Vagina (tissue), 2 donors: ENCODE data around the gene RTN3. TPM values are rescaled to one million over a fixed set of nuclear protein-coding genes. Genes with fewer than 3 reads are reported as not detected.
A peak's percentile ranks its signal among the peaks of the same experiment; 100 is the strongest.

ENCODE experiments used
- DNase-seq, 2 donors: peaks; one replicate each; pipeline ENCODE4 v3.0.0-alpha.2; 2017; ENCODE audit errors: extremely low spot score in 2 of 2
- H3K27ac ChIP-seq: fragments of 200-600 bp; sonication (generic); one replicate; pipeline ENCODE4 v1.5.1; 2019
- H3K27me3 ChIP-seq: fragments of 200-600 bp; sonication (generic); one replicate; pipeline ENCODE4 v1.5.1; 2019
- H3K36me3 ChIP-seq, 2 donors: fragments of 200-600 bp; sonication (generic); one replicate each; pipeline ENCODE4 v1.5.1; 2017 to 2019
- H3K4me1 ChIP-seq: fragments of 200-600 bp; sonication (generic); one replicate; pipeline ENCODE4 v1.5.1; 2019
- H3K4me3 ChIP-seq, 2 donors: fragments of 200-600 bp; sonication (generic); 1 replicate in 1 of 2; 2 replicates in 1 of 2; pipeline ENCODE4 v1.5.1; 2016 to 2019
- H3K9me3 ChIP-seq: fragments of 200-600 bp; sonication (generic); one replicate; pipeline ENCODE4 v1.5.1; 2019
- CTCF ChIP-seq, 3 experiments: fragments of 450-650 bp in 2 of 3; fragments of 200-600 bp in 1 of 3; sonication (generic) in 1 of 3; IDR thresholded peaks; one replicate each; pipeline ENCODE4 v1.5.1; 2017 to 2019; ENCODE audit warnings: antibody characterized with exemption in 3 of 3, mild to moderate bottlenecking in 2 of 3, moderate library complexity in 2 of 3
- POLR2A ChIP-seq, 2 donors: fragments of 450-650 bp; IDR thresholded peaks; one replicate each; pipeline ENCODE4 v1.6.1; 2017; ENCODE audit warnings: antibody characterized with exemption in 2 of 2, mild to moderate bottlenecking in 2 of 2, moderate library complexity in 2 of 2
- POLR2AphosphoS5 ChIP-seq, 2 donors: sonication (generic); formaldehyde crosslinking; IDR thresholded peaks; one replicate each; pipeline ENCODE4 v1.9.0; 2017; ENCODE audit warnings: antibody characterized with exemption in 2 of 2, mild to moderate bottlenecking in 2 of 2, low read depth in 1 of 2; ENCODE audit not compliant: insufficient read depth in 1 of 2
- intact Hi-C: fragments of 100-400 bp; cut with DNase I; formaldehyde crosslinking; loops from one replicate; pipeline ENCODE4 v1.15.1; 2023
- total RNA-seq: library from RNA; depleted of rRNA; stranded (reverse); fragments of >200 nt; gene quantifications from one replicate; pipeline ENCODE4 v1.2.3, GENCODE V29; 2016

Gene RTN3
- total RNA-seq, 1 donor from 2014 or later, result 75.1 TPM

GRCh38 chr11:63737718-63738117 is 56.4 kb downstream of the RTN3 start:
- TF ChIP-seq CTCF (IDR thresholded peaks at IDR 0.05), result no peak
- no peaks in the 10 kb centered on the region for H3K9me3 ChIP-seq
- H3K27ac ChIP-seq, result no peak overlapping the region
- DNase-seq, result no peak
- H3K36me3 ChIP-seq, result no peaks in the 10 kb centered on the region
- H3K4me3 ChIP-seq, result no peak overlapping the region
- intact Hi-C loops, result loop anchor here (10.0 kb wide), 1 partner anchor 263 kb away; no protein-coding TSS in a partner anchor
- no peaks in the 10 kb centered on the region for H3K27me3 ChIP-seq
- H3K4me1 ChIP-seq, result no peaks in the 10 kb centered on the region

GRCh38 chr11:63738720-63739360 is 57.5 kb downstream of the RTN3 start:
- Histone ChIP-seq H3K27me3 (no peaks in the 10 kb centered on the region), H3K4me1 (no peaks in the 10 kb centered on the region), H3K9me3 (no peaks in the 10 kb centered on the region), H3K4me3 (no peak overlapping the region), H3K36me3 (no peaks in the 10 kb centered on the region), H3K27ac (no peak overlapping the region)
- intact Hi-C loops, result loop anchor here (10.0 kb wide), 1 partner anchor 264 kb away; no protein-coding TSS in a partner anchor
- peak; percentile 64 to 92 (median 91) for TF ChIP-seq CTCF (IDR thresholded peaks at IDR 0.05)
- TF ChIP-seq POLR2A (IDR thresholded peaks at IDR 0.05), result no peak
- peak in 1 of 2 donors; percentile 66 for TF ChIP-seq POLR2AphosphoS5 (IDR thresholded peaks at IDR 0.05; ENCODE audit: insufficient read depth in 1 of 2, low read depth in 1 of 2)
- DNase-seq, result no peak

DNA sequence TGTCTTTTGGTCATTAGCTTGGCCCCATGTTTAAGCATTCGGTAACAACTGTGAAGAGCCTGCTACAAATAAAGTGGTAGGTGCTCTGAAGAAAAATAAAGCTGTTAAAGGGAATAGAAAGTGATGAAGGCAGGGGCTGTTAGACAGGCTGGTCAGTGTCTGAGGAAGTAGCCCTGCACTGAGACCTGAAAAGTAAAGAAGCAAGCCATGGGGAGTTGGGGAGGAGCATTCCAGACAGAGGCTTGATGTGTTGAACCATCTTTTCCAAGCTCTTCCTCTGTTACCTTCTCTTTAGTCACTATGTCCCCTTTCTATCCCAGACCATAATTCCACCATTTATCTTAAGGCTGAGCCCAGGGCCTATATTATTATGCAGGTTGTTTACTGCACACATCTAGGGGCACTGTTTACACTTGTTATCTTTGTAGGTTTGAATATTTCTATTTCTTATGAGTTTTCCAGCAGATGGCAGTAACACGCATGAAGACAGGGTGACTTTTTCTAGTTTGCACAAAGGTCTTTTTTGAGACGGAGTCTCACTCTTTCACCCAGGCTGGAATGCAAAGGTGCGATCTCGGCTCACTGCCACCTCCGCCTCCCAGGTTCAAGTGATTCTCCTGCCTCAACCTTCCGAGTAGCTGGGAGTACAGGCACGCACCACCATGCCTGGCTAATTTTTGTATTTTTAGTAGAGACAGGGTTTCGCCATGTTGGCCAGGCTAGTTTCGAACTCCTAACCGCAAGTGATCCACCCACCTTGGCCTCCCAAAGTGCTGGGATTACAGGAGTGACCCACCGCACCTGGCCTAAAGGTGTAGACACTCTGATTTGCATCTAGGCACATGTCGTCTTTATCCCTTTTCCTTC is 64.2 kb downstream of the RTN3 start:
- DNase-seq, result no peak
- no peaks in the 10 kb centered on the region for H3K9me3 ChIP-seq
- no peak overlapping the region for H3K4me3 ChIP-seq
- intact Hi-C loops, result no loop called here
- H3K27ac ChIP-seq, result no peak overlapping the region
- TF ChIP-seq POLR2A (IDR thresholded peaks at IDR 0.05) (no peak), CTCF (IDR thresholded peaks at IDR 0.05) (no peak), POLR2AphosphoS5 (IDR thresholded peaks at IDR 0.05; ENCODE audit: insufficient read depth in 1 of 2, low read depth in 1 of 2) (no peak)
- H3K36me3 ChIP-seq, result peaks cover 0 to 6% of the 10 kb centered on the region in 2 donors
- peaks cover 11% of the 10 kb centered on the region for H3K4me1 ChIP-seq
- no peaks in the 10 kb centered on the region for H3K27me3 ChIP-seq

- H3K9me3 ChIP-seq, result no peaks in the 10 kb centered on the region
- intact Hi-C loops, result no loop called here
- no peak for DNase-seq
- H3K4me1 ChIP-seq, result peaks cover 11% of the 10 kb centered on the region
- H3K4me3 ChIP-seq, result no peak overlapping the region
- peaks cover 0 to 16% of the 10 kb centered on the region in 2 donors for H3K36me3 ChIP-seq
- no peak for TF ChIP-seq POLR2A (IDR thresholded peaks at IDR 0.05)
- TF ChIP-seq POLR2AphosphoS5 (IDR thresholded peaks at IDR 0.05; ENCODE audit: insufficient read depth in 1 of 2, low read depth in 1 of 2), result no peak
- no peak for TF ChIP-seq CTCF (IDR thresholded peaks at IDR 0.05)
- H3K27ac ChIP-seq, result no peak overlapping the region
- no peaks in the 10 kb centered on the region for H3K27me3 ChIP-seq
Observed at GRCh38 chr11:63747011-63747410, 65.7 kb downstream of the RTN3 start.

DNA sequence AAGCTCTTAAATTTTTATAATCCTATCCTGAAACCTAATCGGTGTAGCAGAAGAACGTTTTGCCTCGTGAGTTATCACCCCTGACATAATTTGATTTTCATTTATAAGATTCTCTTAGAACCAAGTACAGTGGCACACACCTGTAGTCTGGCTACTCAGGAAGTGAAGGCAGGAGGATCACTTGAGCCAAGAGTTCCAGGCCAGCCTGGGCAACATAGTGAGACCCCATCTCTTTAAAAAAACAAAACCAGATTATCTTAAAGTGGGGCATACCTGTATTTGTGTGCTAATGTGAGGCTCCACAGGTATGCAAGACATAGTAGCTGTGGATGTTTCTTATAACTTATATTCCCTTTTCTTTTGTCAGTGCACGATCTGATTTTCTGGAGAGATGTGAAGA is 68.3 kb downstream of the RTN3 start:
- H3K4me1 ChIP-seq, result peaks cover 11% of the 10 kb centered on the region
- no peaks in the 10 kb centered on the region for H3K9me3 ChIP-seq
- no peak overlapping the region for H3K27ac ChIP-seq
- H3K4me3 ChIP-seq, result no peak overlapping the region
- intact Hi-C loops, result no loop called here
- peaks cover 0 to 16% of the 10 kb centered on the region in 2 donors for H3K36me3 ChIP-seq
- no peak for DNase-seq
- TF ChIP-seq POLR2A (IDR thresholded peaks at IDR 0.05) (no peak), CTCF (IDR thresholded peaks at IDR 0.05) (no peak), POLR2AphosphoS5 (IDR thresholded peaks at IDR 0.05; ENCODE audit: insufficient read depth in 1 of 2, low read depth in 1 of 2) (no peak)
- H3K27me3 ChIP-seq, result no peaks in the 10 kb centered on the region
